K562 (cell line): Measurements from ENCODE around the gene FXYD3. TPM values are rescaled to one million over a fixed set of nuclear protein-coding genes. Genes with fewer than 3 reads are reported as not detected.

Source experiments
- CBFB ChIP-seq: sonication (generic); formaldehyde crosslinking; IDR thresholded peaks from 2 replicates; pipeline ENCODE4 v1.4.0; 2020; ENCODE audit warnings: mild to moderate bottlenecking, missing genetic modification reagents
- CC2D1A ChIP-seq: fragments of 450-650 bp; IDR thresholded peaks from 2 replicates; pipeline ENCODE4 v1.6.1; 2017; ENCODE audit warnings: mild to moderate bottlenecking
- CTCF ChIP-seq, 3 experiments: IDR thresholded peaks in 2 of 3; conservative IDR thresholded peaks in 1 of 3; 2 replicates each; pipeline ENCODE4 v1.5.1; 2011 to 2012; ENCODE audit warnings: low read length in 3 of 3, mild to moderate bottlenecking in 3 of 3, control low read depth in 2 of 3, improper control_type of control experiment in 1 of 3, inconsistent platforms in 1 of 3, low read depth in 1 of 3, mixed read lengths in 1 of 3, moderate library complexity in 1 of 3; ENCODE audit not compliant: insufficient read depth in 2 of 3
- ELK1 ChIP-seq: sonication (generic); formaldehyde crosslinking; IDR thresholded peaks from 2 replicates; pipeline ENCODE4 v1.8.1; 2022; ENCODE audit warnings: missing genetic modification reagents
- HDAC2 ChIP-seq: fragments of 450-650 bp; IDR thresholded peaks from 2 replicates; pipeline ENCODE4 v1.6.1; 2016; ENCODE audit warnings: mild to moderate bottlenecking
- HMGXB4 ChIP-seq: sonication (generic); formaldehyde crosslinking; IDR thresholded peaks from 2 replicates; pipeline ENCODE4 v1.8.1; 2023; ENCODE audit warnings: mild to moderate bottlenecking, missing genetic modification reagents
- KLF13 ChIP-seq: fragments of 450-650 bp; IDR thresholded peaks from 2 replicates; pipeline ENCODE4 v1.6.1; 2016; ENCODE audit warnings: missing genetic modification characterization, low read depth, mild to moderate bottlenecking, missing compliant biosample characterization, moderate library complexity, borderline replicate concordance
- NELFE ChIP-seq: IDR thresholded peaks from 2 replicates; pipeline ENCODE4 v1.6.1; 2011; ENCODE audit warnings: mild to moderate bottlenecking; ENCODE audit not compliant: insufficient read depth, insufficient read length
- RAD21 ChIP-seq, 2 experiments: fragments of 250-450 bp in 1 of 2; fragments of 450-650 bp in 1 of 2; sonication (Bioruptor Pico) in 1 of 2; formaldehyde crosslinking in 1 of 2; IDR thresholded peaks in 1 of 2; conservative IDR thresholded peaks in 1 of 2; 2 replicates each; pipeline versions ENCODE4 v1.4.0 to v1.8.0; 2020 to 2022; ENCODE audit warnings: mild to moderate bottlenecking in 2 of 2, moderate library complexity in 1 of 2
- STAG1 ChIP-seq: sonication (generic); formaldehyde crosslinking; IDR thresholded peaks from 2 replicates; pipeline ENCODE4 v1.5.0; 2020; ENCODE audit warnings: missing genetic modification reagents, borderline replicate concordance
- VEZF1 ChIP-seq: fragments of 200-800 bp; sonication (Bioruptor generic); IDR thresholded peaks from 2 replicates; pipeline ENCODE4 v1.6.1; 2017; ENCODE audit warnings: missing genetic modification characterization, missing compliant biosample characterization
- ZBTB2 ChIP-seq: fragments of 450-650 bp; IDR thresholded peaks from 2 replicates; pipeline ENCODE4 v1.6.1; 2016; ENCODE audit warnings: antibody characterized with exemption
- ZBTB49 ChIP-seq: sonication (generic); formaldehyde crosslinking; IDR thresholded peaks from 2 replicates; pipeline ENCODE4 v1.8.0; 2022; ENCODE audit warnings: missing genetic modification reagents, mild to moderate bottlenecking, borderline replicate concordance
- ZBTB7A ChIP-seq: IDR thresholded peaks from 2 replicates; pipeline ENCODE4 v1.6.1; 2011; ENCODE audit warnings: low read depth, mild to moderate bottlenecking, low read length, moderate library complexity, borderline replicate concordance; ENCODE audit not compliant: control insufficient read depth
- polyA plus RNA-seq, 8 experiments: library from polyadenylated mRNA; depleted of rRNA in 4 of 8; stranded (reverse) in 5 of 8; unstranded in 3 of 8; fragments of >200 nt; fragmentation: Nextera tagmentation in 2 of 8; fragmentation: Illumina TruSeq in 1 of 8; extraction: Ambion mirVana in 2 of 8; extraction: Trizol in 1 of 8; gene quantifications; 2 replicates each; pipeline versions ENCODE4 v1.2.1 to v1.2.3, GENCODE V29; 2011 to 2014; ENCODE audit warnings: inconsistent platforms in 1 of 8, missing spikeins in 1 of 8
- total RNA-seq, 7 experiments: library from RNA; depleted of rRNA in 6 of 7; stranded (reverse); fragments of >200 nt in 6 of 7; fragmentation: Illumina TruSeq in 2 of 7; extraction: Trizol in 2 of 7; gene quantifications; 2 replicates each; pipeline versions ENCODE4 v1.2.1 to v1.2.3, GENCODE V29; 2011 to 2021; ENCODE audit warnings: low replicate concordance in 1 of 7

Gene FXYD3
- total and polyA plus RNA-seq, 9 of the 15 experiments (the other 6 are each of a cell fraction or from before 2014, with no cell fraction given): 0.24 TPM; not detected in 8

- TF ChIP-seq ZBTB2 (peak; percentile 65; the same call in 1 of the 2 replicates), CC2D1A (peak; percentile 61; the same call in 1 of the 2 replicates), ZBTB49 (no peak), VEZF1 (CRISPR knock-in tag) (peak; percentile 79), HMGXB4 (CRISPR knock-in tag) (no peak), NELFE (no peak), RAD21 (CRISPR knock-in tag; conservative IDR thresholded peaks at IDR 0.05 in 1 of 2, IDR thresholded peaks at IDR 0.05 in 1 of 2) (peak; percentile 30 to 64; a peak in 3 of 4 replicates), ELK1 (CRISPR knock-in tag) (no peak), HDAC2 (peak; percentile 33; the same call in 1 of the 2 replicates), STAG1 (CRISPR knock-in tag) (0 out of 2 replicates have a peak, but pooled peaks have one; percentile 18), CBFB (no peak), KLF13 (tag) (0 out of 2 replicates have a peak, but pooled peaks have one; percentile 41), CTCF (IDR thresholded peaks at IDR 0.05 in 2 of 3, conservative IDR thresholded peaks at IDR 0.05 in 1 of 3; ENCODE audit: insufficient read depth in 2 of 3, low read depth in 1 of 3, low read length in 3 of 3) (peak; percentile 87 to 98 (median 89)), ZBTB7A (peak; percentile 100)
These were observed 1.1 kb upstream of the FXYD3 start (continued) for GRCh38 chr19:35114353-35115176.
